Spleen (tissue), 11 donors: ENCODE measurements around the gene MOB3B. TPM values are rescaled to one million over a fixed set of nuclear protein-coding genes. Genes with fewer than 3 reads are reported as not detected.

Experiments
- DNase-seq: peaks from one replicate; pipeline ENCODE4 v3.0.0-alpha.2; 2020
- H3K27ac ChIP-seq, 8 donors: fragments of 200-600 bp; sonication (generic) in 7 of 8; 1 replicate in 4 of 8; 2 replicates in 4 of 8; pipeline versions ENCODE4 v1.5.0 to v1.8.0; 2016 to 2021; ENCODE audit warnings: inconsistent platforms in 4 of 8, mild to moderate bottlenecking in 4 of 8, moderate library complexity in 1 of 8
- H3K27me3 ChIP-seq, 7 donors: fragments of 200-600 bp; sonication (generic) in 6 of 7; replicated peaks in 1 of 7; 1 replicate in 4 of 7; 2 replicates in 3 of 7; pipeline versions ENCODE4 v1.5.0 to v1.8.0; 2016 to 2021; ENCODE audit warnings: inconsistent platforms in 3 of 7, mild to moderate bottlenecking in 1 of 7
- H3K36me3 ChIP-seq, 6 donors: fragments of 200-600 bp; sonication (generic) in 5 of 6; 1 replicate in 4 of 6; 2 replicates in 2 of 6; pipeline versions ENCODE4 v1.5.0 to v1.8.0; 2016 to 2021; ENCODE audit warnings: inconsistent platforms in 2 of 6
- H3K4me1 ChIP-seq, 6 donors: fragments of 200-600 bp; sonication (generic) in 5 of 6; 1 replicate in 3 of 6; 2 replicates in 3 of 6; pipeline versions ENCODE4 v1.5.0 to v1.8.0; 2016 to 2021; ENCODE audit warnings: inconsistent platforms in 3 of 6
- H3K4me3 ChIP-seq, 8 donors: fragments of 200-600 bp; sonication (generic) in 7 of 8; 1 replicate in 4 of 8; 2 replicates in 4 of 8; pipeline versions ENCODE4 v1.5.0 to v1.8.0; 2016 to 2021; ENCODE audit warnings: inconsistent platforms in 4 of 8, mild to moderate bottlenecking in 4 of 8, moderate library complexity in 2 of 8
- H3K9me3 ChIP-seq, 8 donors: fragments of 200-600 bp; sonication (generic) in 7 of 8; 1 replicate in 4 of 8; 2 replicates in 4 of 8; pipeline versions ENCODE4 v1.5.0 to v1.8.0; 2016 to 2021; ENCODE audit warnings: inconsistent platforms in 4 of 8
- POLR2A ChIP-seq, 3 donors: fragments of 450-650 bp; IDR thresholded peaks; one replicate each; pipeline ENCODE4 v1.5.1; 2017; ENCODE audit warnings: antibody characterized with exemption in 3 of 3, mild to moderate bottlenecking in 1 of 3
- POLR2AphosphoS5 ChIP-seq, 3 donors: sonication (generic); formaldehyde crosslinking; IDR thresholded peaks; one replicate each; pipeline ENCODE4 v1.5.1; 2017; ENCODE audit warnings: antibody characterized with exemption in 3 of 3
- WGBS, 5 donors: extraction: QIAGEN DNeasy Blood & Tissue Kit in 3 of 5; methylation state at CpG; one replicate each; pipeline versions ENCODE4 v1.1.5 to v1.1.7; 2013 to 2018; 5-methylcytosine and 5-hydroxymethylcytosine counted together
- intact Hi-C: fragments of 100-400 bp; cut with DNase I; formaldehyde crosslinking; loops from one replicate; pipeline ENCODE4 v1.15.0; 2023; ENCODE audit warnings: low total_unique reads
- polyA plus RNA-seq, 3 donors: library from polyadenylated mRNA; stranded (reverse); fragments of 200-250 nt; gene quantifications; one replicate each; pipeline ENCODE4 v1.2.1, GENCODE V29; 2013
- total RNA-seq, 7 donors: library from RNA; depleted of rRNA in 3 of 7; stranded (reverse); fragments of >200 nt in 3 of 7; fragmentation: NEBNext Ultra II Directional in 4 of 7; extraction: Animal tissue kit (Norgen Biotek cat#: 25700) in 4 of 7; gene quantifications; one replicate each; pipeline versions ENCODE4 v1.1.0 to v1.2.1, GENCODE V29; 2016 to 2021
- TF ChIP-seq, protein P1 (sequence below), 11 experiments: fragments of 200-600 bp in 7 of 11; fragments of 450-650 bp in 4 of 11; sonication (generic) in 4 of 11; IDR thresholded peaks in 8 of 11; conservative IDR thresholded peaks in 3 of 11; 1 replicate in 7 of 11; 2 replicates in 4 of 11; pipeline versions ENCODE4 v1.4.0 to v1.8.0; 2016 to 2021; ENCODE audit warnings: antibody characterized with exemption in 11 of 11, inconsistent platforms in 4 of 11, mild to moderate bottlenecking in 1 of 11
- donor health status: healthy with polysubstance abuse.
- donor health status: DM: no; HTN: no; CAD: no; lungs with moderate emphysema.
- donor health status: DM: no; HTN: no; CAD: no.
- donor health status: Bipolar disorder and iron deficiency.
- donor health status: healthy.
- donor health status: DM: no; HTN: no; CAD: no.
- donor health status: DM: yes; HTN: yes; CAD: no.

MOB3B gene
- total and polyA plus RNA-seq, 10 donors = 9.4 to 27.7 (median 19.9) TPM

DNA sequence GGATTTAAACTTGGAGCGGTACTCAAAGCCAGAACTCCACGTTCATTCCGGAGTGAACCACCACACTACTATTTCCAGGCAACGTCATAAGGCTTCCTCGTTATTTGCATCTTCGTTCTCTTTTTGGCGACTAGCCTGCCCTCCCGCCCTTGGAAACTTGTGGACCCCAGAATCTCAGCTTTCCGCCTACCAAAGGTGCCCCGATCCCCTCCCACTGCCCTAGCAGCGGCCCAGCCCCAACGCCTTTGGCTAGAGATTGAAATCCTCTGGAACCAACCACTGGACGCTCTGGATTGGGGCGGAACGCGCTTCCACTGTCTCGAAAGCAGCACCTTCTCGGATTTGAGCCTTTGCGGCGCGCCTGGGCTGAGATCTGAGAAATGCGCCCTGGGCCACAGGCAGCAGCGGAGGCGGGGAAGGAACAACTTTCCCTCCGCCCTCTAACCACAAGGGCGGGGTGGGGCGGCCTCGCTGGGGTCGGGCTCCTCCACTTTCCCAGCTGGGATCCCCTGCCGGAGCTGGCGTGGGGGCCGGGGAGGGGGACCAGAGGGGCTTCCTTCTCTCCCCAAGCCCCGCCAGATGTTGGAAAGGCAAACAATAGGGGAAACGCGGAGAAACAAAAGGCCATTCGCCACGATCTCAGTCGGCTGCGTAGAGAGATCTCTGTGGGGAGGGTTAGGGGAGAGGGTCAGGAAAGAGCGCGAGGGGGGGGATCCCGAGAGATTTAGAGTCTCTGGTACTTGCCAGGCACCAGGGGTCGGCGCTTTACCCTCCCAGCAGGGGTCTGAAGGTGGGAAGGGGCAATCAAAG, 1.3 kb downstream of the MOB3B start:
- H3K36me3 ChIP-seq = peaks cover 0 to 4% (median 0%) of the 10 kb centered on the region in 6 donors
- H3K9me3 ChIP-seq = no peaks in the 10 kb centered on the region
- H3K4me3 ChIP-seq = peak overlapping the region; percentile 70 to 93 (median 82)
- intact Hi-C loops = no loop called here
- TF ChIP-seq POLR2A (IDR thresholded peaks at IDR 0.05) (peak in 2 of 3 donors; percentile 20 to 47), POLR2AphosphoS5 (IDR thresholded peaks at IDR 0.05) (peak; percentile 79 to 90 (median 81))
- TF ChIP-seq, protein P1, sequence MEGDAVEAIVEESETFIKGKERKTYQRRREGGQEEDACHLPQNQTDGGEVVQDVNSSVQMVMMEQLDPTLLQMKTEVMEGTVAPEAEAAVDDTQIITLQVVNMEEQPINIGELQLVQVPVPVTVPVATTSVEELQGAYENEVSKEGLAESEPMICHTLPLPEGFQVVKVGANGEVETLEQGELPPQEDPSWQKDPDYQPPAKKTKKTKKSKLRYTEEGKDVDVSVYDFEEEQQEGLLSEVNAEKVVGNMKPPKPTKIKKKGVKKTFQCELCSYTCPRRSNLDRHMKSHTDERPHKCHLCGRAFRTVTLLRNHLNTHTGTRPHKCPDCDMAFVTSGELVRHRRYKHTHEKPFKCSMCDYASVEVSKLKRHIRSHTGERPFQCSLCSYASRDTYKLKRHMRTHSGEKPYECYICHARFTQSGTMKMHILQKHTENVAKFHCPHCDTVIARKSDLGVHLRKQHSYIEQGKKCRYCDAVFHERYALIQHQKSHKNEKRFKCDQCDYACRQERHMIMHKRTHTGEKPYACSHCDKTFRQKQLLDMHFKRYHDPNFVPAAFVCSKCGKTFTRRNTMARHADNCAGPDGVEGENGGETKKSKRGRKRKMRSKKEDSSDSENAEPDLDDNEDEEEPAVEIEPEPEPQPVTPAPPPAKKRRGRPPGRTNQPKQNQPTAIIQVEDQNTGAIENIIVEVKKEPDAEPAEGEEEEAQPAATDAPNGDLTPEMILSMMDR (IDR thresholded peaks at IDR 0.05 in 8 of 11, conservative IDR thresholded peaks at IDR 0.05 in 3 of 11) = no peak
- H3K4me1 ChIP-seq = peaks cover 7 to 72% (median 44%) of the 10 kb centered on the region in 6 donors
- H3K27ac ChIP-seq = peak overlapping the region; percentile 78 to 95 (median 90)
- DNase-seq = peak; percentile 92
- H3K27me3 ChIP-seq = peaks cover 0 to 20% (median 0%) of the 10 kb centered on the region in 7 donors
- WGBS, 5 donors = 3 to 5% (median 4%) methylated on average over 38 to 44 of the region's 44 CpGs

GRCh38 chr9:27527702-27528075, 1.9 kb downstream of the MOB3B start:
- TF ChIP-seq, protein P1 (IDR thresholded peaks at IDR 0.05 in 8 of 11, conservative IDR thresholded peaks at IDR 0.05 in 3 of 11) = no peak
- TF ChIP-seq POLR2A (IDR thresholded peaks at IDR 0.05) (no peak), POLR2AphosphoS5 (IDR thresholded peaks at IDR 0.05) (no peak)
- Histone ChIP-seq H3K27me3 (peaks cover 0 to 20% (median 0%) of the 10 kb centered on the region in 7 donors), H3K36me3 (peaks cover 0 to 4% (median 0%) of the 10 kb centered on the region in 6 donors), H3K4me1 (peaks cover 7 to 68% (median 43%) of the 10 kb centered on the region in 6 donors), H3K27ac (peak overlapping the region; percentile 78 to 95 (median 90)), H3K4me3 (peak overlapping the region in 7 of 8 donors; percentile 70 to 93 (median 82)), H3K9me3 (no peaks in the 10 kb centered on the region)
- intact Hi-C loops = no loop called here
- peak; percentile 76 for DNase-seq
- 43 to 69% (median 51%) methylated on average over 8 of the region's 8 CpGs for WGBS, 5 donors

DNA sequence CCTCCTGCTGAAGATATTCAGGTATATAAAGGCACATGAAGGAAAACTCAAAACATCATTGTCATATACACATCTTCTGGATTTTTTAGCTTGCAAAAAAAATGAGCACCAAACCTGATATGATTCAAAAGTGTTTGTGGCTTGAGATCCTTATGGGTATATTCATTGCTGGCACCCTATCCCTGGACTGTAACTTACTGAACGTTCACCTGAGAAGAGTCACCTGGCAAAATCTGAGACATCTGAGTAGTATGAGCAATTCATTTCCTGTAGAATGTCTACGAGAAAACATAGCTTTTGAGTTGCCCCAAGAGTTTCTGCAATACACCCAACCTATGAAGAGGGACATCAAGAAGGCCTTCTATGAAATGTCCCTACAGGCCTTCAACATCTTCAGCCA, 5.4 kb downstream of the MOB3B start, which contains the start of gene IFNK:
Gene IFNK (plus strand): TSS at position 55 of the 400 bp plus-strand sequence. CDS start 47 bp downstream, at position 102.
- peaks cover 3 to 45% (median 30%) of the 10 kb centered on the region in 6 donors for H3K4me1 ChIP-seq

More for the DNA sequence above, 5.4 kb downstream of the MOB3B start, which contains the start of gene IFNK:
- DNase-seq = no peak
- Histone ChIP-seq H3K27ac (no peak within 1 kb of the TSS), H3K27me3 (peaks cover 0 to 18% (median 0%) of the 10 kb centered on the region in 7 donors), H3K9me3 (no peaks in the 10 kb centered on the region), H3K36me3 (peaks cover 0 to 5% (median 0%) of the 10 kb centered on the region in 6 donors), H3K4me3 (no peak within 1 kb of the TSS)
- intact Hi-C loops = no loop called here
- WGBS, 5 donors = 73 to 89% (median 86%) methylated on average over 2 of the region's 2 CpGs
- TF ChIP-seq POLR2AphosphoS5 (IDR thresholded peaks at IDR 0.05) (no peak), POLR2A (IDR thresholded peaks at IDR 0.05) (no peak)
- TF ChIP-seq, protein P1 (IDR thresholded peaks at IDR 0.05 in 8 of 11, conservative IDR thresholded peaks at IDR 0.05 in 3 of 11) = no peak
